ENCODE data around the gene LRRN1. TPM values are rescaled to one million over a fixed set of nuclear protein-coding genes. Genes with fewer than 3 reads are reported as not detected.

LRRN1 gene
- polyA plus RNA-seq, 3 donors: 0.08 TPM; not detected in 2

DNA sequence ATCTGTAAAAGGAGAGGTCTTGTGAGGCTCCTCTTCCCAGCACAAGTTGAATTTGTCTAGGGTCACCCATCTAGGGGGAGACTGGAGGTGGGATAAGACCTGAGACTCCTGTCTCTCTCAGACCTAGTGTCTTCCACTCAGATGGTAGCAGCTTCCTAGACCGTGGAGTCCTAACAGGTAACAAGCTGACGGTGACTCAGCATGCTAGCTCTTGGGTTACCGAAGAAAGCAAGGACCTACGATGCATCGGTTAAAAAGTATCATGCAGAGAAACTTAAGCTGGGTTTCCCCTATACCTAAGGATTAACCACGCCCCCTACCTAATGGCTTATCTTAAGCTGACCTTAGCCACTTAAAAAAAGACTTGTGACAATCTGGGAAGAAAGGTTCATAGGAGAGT lies 7.6 kb downstream of the LRRN1 start:
- Mint-ChIP-seq H3K36me3 (no peaks in the 10 kb centered on the region), H3K4me1 (no peaks in the 10 kb centered on the region), H3K27ac (no peak overlapping the region), H3K27me3 (ENCODE audit: low read depth in 3 of 3) (peaks cover 10 to 14% (median 12%) of the 10 kb centered on the region in 3 donors), H3K4me3 (no peak overlapping the region), H3K9me3 (no peaks in the 10 kb centered on the region)
- Histone ChIP-seq H3K36me3 (replicated peaks in 1 of 2; ENCODE audit: control insufficient read depth in 1 of 2, insufficient read depth in 2 of 2, low read length in 2 of 2) (no peaks in the 10 kb centered on the region), H3K4me1 (ENCODE audit: control insufficient read depth in 1 of 2, insufficient read depth in 2 of 2, low read length in 2 of 2) (no peaks in the 10 kb centered on the region), H3K9me3 (replicated peaks in 1 of 2; ENCODE audit: control insufficient read depth in 1 of 2, insufficient read depth in 1 of 2, low read length in 2 of 2) (peaks cover 0 to 3% of the 10 kb centered on the region in 2 donors), H4K20me1 (ENCODE audit: insufficient read depth, low read length) (no peaks in the 10 kb centered on the region), H2AFZ (ENCODE audit: insufficient read depth, low read depth, low read length, poor library complexity, severe bottlenecking) (no peak overlapping the region), H3K4me3 (replicated peaks in 1 of 3; ENCODE audit: low read depth in 2 of 3, low read length in 3 of 3) (no peak overlapping the region), H3K79me2 (ENCODE audit: insufficient read depth, low read length) (no peaks in the 10 kb centered on the region), H3K27me3 (ENCODE audit: control insufficient read depth in 2 of 2, insufficient read depth in 2 of 2, low read length in 2 of 2) (peaks cover 13 to 18% of the 10 kb centered on the region in 2 donors), H3K9ac (ENCODE audit: insufficient read depth, low read length, poor library complexity, severe bottlenecking) (no peak overlapping the region), H3K4me2 (replicated peaks; ENCODE audit: extremely low read depth, low read length, poor library complexity, severe bottlenecking) (no peak overlapping the region), H3K27ac (ENCODE audit: low read depth in 1 of 2, low read length in 2 of 2) (no peak overlapping the region)
- DNase-seq: no peak
- intact Hi-C loops (cut with micrococcal nuclease): no loop called here
- TF ChIP-seq, protein P1, sequence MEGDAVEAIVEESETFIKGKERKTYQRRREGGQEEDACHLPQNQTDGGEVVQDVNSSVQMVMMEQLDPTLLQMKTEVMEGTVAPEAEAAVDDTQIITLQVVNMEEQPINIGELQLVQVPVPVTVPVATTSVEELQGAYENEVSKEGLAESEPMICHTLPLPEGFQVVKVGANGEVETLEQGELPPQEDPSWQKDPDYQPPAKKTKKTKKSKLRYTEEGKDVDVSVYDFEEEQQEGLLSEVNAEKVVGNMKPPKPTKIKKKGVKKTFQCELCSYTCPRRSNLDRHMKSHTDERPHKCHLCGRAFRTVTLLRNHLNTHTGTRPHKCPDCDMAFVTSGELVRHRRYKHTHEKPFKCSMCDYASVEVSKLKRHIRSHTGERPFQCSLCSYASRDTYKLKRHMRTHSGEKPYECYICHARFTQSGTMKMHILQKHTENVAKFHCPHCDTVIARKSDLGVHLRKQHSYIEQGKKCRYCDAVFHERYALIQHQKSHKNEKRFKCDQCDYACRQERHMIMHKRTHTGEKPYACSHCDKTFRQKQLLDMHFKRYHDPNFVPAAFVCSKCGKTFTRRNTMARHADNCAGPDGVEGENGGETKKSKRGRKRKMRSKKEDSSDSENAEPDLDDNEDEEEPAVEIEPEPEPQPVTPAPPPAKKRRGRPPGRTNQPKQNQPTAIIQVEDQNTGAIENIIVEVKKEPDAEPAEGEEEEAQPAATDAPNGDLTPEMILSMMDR (IDR thresholded peaks at IDR 0.05): no peak
- WGBS (ENCODE audit: insufficient coverage): 71% methylated on average over 2 of the region's 6 CpGs

GRCh38 chr3:3813013-3813412 lies 13.8 kb downstream of the LRRN1 start:
- Histone ChIP-seq H4K20me1 (ENCODE audit: insufficient read depth, low read length) (no peaks in the 10 kb centered on the region), H2AFZ (ENCODE audit: insufficient read depth, low read depth, low read length, poor library complexity, severe bottlenecking) (no peak overlapping the region), H3K27ac (ENCODE audit: low read depth in 1 of 2, low read length in 2 of 2) (no peak overlapping the region), H3K9me3 (replicated peaks in 1 of 2; ENCODE audit: control insufficient read depth in 1 of 2, insufficient read depth in 1 of 2, low read length in 2 of 2) (no peaks in the 10 kb centered on the region), H3K4me1 (ENCODE audit: control insufficient read depth in 1 of 2, insufficient read depth in 2 of 2, low read length in 2 of 2) (peaks cover 8 to 11% of the 10 kb centered on the region in 2 donors), H3K36me3 (replicated peaks in 1 of 2; ENCODE audit: control insufficient read depth in 1 of 2, insufficient read depth in 2 of 2, low read length in 2 of 2) (no peaks in the 10 kb centered on the region), H3K9ac (ENCODE audit: insufficient read depth, low read length, poor library complexity, severe bottlenecking) (no peak overlapping the region), H3K27me3 (ENCODE audit: control insufficient read depth in 2 of 2, insufficient read depth in 2 of 2, low read length in 2 of 2) (no peaks in the 10 kb centered on the region), H3K79me2 (ENCODE audit: insufficient read depth, low read length) (no peaks in the 10 kb centered on the region), H3K4me3 (replicated peaks in 1 of 3; ENCODE audit: low read depth in 2 of 3, low read length in 3 of 3) (no peak overlapping the region), H3K4me2 (replicated peaks; ENCODE audit: extremely low read depth, low read length, poor library complexity, severe bottlenecking) (no peak overlapping the region)
- no peak overlapping the region for H3K4me3 Mint-ChIP-seq
- peaks cover 13% of the 10 kb centered on the region for H3K4me1 Mint-ChIP-seq
- no peaks in the 10 kb centered on the region for H3K36me3 Mint-ChIP-seq
- peaks cover 0 to 2% (median 1%) of the 10 kb centered on the region in 3 donors for H3K27me3 Mint-ChIP-seq (ENCODE audit: low read depth in 3 of 3)
- intact Hi-C loops (cut with micrococcal nuclease): no loop called here
- WGBS (ENCODE audit: insufficient coverage): 90% methylated on average over 3 of the region's 5 CpGs
- H3K9me3 Mint-ChIP-seq: peaks cover 0 to 4% (median 0%) of the 10 kb centered on the region in 7 donors
- TF ChIP-seq, protein P1 (IDR thresholded peaks at IDR 0.05): no peak
- DNase-seq: no peak
- H3K27ac Mint-ChIP-seq: no peak overlapping the region
